ENCODE data around the gene SURF2.
"Not testable (repeated sequence)": the region's sequence is repeated elsewhere in the genome, so short reads cannot be mapped to it uniquely, and the experiment has no call there.

Gene SURF2

DNA sequence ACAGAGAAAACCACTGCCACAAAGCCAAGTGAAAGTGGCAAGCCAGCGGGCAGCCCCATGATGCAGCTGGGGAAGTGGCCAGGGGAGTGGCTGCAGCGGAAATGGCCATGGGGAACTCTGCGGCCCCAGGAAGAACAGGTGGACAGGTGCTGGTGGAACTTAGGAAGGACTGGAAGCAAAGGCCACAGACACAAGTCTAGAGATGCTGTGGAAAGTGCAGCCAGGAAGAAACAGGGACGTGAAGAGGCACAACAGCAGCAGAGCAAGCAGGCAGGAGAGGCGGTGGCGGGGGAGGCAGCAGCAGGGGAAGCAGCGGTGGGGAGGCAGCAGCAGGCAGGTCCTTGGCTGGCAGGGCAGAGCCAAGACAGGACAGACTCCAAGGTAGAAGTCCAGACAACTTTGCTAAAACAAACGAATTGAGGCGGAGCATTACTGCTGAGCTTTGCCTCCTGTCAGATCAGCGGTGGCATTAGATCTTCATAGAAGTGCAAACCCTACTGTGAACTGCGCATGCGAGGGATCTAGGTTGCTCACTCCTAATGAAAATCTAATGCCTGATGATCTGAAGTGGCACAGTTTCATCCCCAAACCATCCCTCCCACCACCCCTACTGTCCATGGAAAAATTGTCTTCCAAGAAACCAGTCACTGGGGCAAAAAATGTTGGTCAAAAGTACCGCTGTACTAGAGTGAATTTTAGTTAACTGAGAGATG is 32.2 kb upstream of the SURF2 start:
- Histone ChIP-seq H3K79me2 (ENCODE audit: insufficient read depth, low read depth) (no peaks in the 10 kb centered on the region), H3K4me2 (no peak overlapping the region), H3K4me1 (ENCODE audit: low read depth, poor library complexity, severe bottlenecking) (no peaks in the 10 kb centered on the region), H3K9ac (no peak overlapping the region), H3K27ac (no peak overlapping the region), H4K20me1 (ENCODE audit: insufficient read depth) (no peaks in the 10 kb centered on the region), H2AFZ (ENCODE audit: low read depth) (no peak overlapping the region), H3K36me3 (ENCODE audit: insufficient read depth) (no peaks in the 10 kb centered on the region), H3K4me3 (IDR thresholded peaks at IDR 0.05; ENCODE audit: insufficient read depth, low read depth, low read length) (no peak overlapping the region), H3K27me3 (ENCODE audit: insufficient read depth, low read depth) (peaks cover 57% of the 10 kb centered on the region)
- TF ChIP-seq CTCF (conservative IDR thresholded peaks at IDR 0.05; ENCODE audit: low read depth, low read length), result no peak

DNA sequence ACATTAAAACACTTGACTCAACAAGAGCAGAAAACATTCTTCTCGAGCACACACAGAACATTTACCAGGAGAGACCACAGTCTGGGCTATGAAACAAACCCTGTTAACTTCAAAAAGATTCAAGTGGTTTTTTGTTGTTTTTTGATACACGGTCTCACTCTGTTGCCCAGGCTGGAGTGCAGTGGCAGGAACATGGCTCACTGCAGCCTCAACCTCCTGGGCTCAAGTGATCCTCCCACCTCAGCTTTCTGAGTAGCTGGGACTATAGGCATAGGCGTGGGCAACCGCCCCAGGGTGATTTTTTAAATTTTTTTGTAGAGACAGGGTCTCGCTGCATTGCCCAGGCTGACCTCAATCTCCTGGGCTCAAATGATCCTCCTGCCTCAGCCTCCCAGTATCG is 29.3 kb upstream of the SURF2 start:
- H3K4me2 ChIP-seq; H3K4me1 ChIP-seq (ENCODE audit: low read depth, poor library complexity, severe bottlenecking); H3K27ac ChIP-seq; H4K20me1 ChIP-seq (ENCODE audit: insufficient read depth); H3K79me2 ChIP-seq (ENCODE audit: insufficient read depth, low read depth); H2AFZ ChIP-seq (ENCODE audit: low read depth); H3K36me3 ChIP-seq (ENCODE audit: insufficient read depth); H3K4me3 ChIP-seq (IDR thresholded peaks at IDR 0.05; ENCODE audit: insufficient read depth, low read depth, low read length); H3K9ac ChIP-seq: not testable (repeated sequence)
- peaks cover 44% of the 10 kb centered on the region for H3K27me3 ChIP-seq (ENCODE audit: insufficient read depth, low read depth)

- Histone ChIP-seq H3K36me3 (ENCODE audit: insufficient read depth) (no peaks in the 10 kb centered on the region), H3K27ac (no peak overlapping the region), H3K4me3 (IDR thresholded peaks at IDR 0.05; ENCODE audit: insufficient read depth, low read depth, low read length) (no peak overlapping the region), H3K9ac (no peak overlapping the region), H3K27me3 (ENCODE audit: insufficient read depth, low read depth) (peaks cover 37% of the 10 kb centered on the region), H3K4me2 (no peak overlapping the region), H4K20me1 (ENCODE audit: insufficient read depth) (no peaks in the 10 kb centered on the region), H3K4me1 (ENCODE audit: low read depth, poor library complexity, severe bottlenecking) (no peaks in the 10 kb centered on the region), H3K79me2 (ENCODE audit: insufficient read depth, low read depth) (no peaks in the 10 kb centered on the region), H2AFZ (ENCODE audit: low read depth) (no peak overlapping the region)
- no peak for TF ChIP-seq CTCF (conservative IDR thresholded peaks at IDR 0.05; ENCODE audit: low read depth, low read length)
These were observed 28.4 kb upstream of the SURF2 start for GRCh38 chr9:133327834-133328484.

DNA sequence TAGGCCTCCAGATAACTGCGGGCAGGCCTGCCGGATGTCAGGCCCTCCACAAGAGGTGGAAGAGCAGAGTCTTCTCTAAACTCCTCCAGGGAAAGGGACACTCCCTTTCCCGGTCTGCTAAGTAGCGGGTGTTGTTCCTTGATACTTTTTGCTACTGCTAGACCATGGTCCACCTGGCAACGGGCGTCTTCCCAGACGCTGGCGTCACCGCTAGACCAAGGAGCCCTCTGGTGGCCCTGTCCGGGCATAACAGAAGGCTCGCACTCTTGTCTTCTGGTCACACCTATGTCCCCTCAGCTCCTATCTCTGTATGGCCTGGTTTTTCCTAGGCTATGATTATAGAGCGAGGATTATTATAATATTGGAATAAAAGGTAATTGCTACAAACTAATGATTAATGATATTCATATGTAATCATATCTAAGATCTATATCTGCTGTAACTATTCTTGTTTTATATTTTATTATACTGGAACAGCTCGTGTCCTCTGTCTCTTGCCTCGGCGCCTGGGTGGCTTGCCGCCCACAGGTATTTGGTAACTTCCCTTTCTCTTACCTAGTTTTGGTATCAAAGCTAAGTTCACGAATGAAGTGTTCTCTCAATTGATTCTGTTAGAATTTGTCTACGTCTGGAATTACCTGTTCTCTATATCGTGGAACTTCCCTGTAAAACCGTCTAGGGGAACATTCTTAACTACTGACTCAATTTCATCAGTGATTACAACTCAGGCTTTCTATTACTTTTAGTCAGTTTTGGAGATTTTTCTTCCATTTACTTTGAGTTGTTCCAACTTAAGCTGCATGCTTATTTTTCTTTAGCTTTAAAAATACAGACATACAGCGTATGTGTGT is 26.8 kb upstream of the SURF2 start:
- not testable (repeated sequence) for H3K4me3 ChIP-seq (IDR thresholded peaks at IDR 0.05; ENCODE audit: insufficient read depth, low read depth, low read length); H3K4me2 ChIP-seq; H3K9ac ChIP-seq; H4K20me1 ChIP-seq (ENCODE audit: insufficient read depth); H3K27ac ChIP-seq; H2AFZ ChIP-seq (ENCODE audit: low read depth); H3K79me2 ChIP-seq (ENCODE audit: insufficient read depth, low read depth); H3K4me1 ChIP-seq (ENCODE audit: low read depth, poor library complexity, severe bottlenecking); H3K36me3 ChIP-seq (ENCODE audit: insufficient read depth)
- peaks cover 22% of the 10 kb centered on the region; the same call in 1 of the 2 replicates for H3K27me3 ChIP-seq (ENCODE audit: insufficient read depth, low read depth)

DNA sequence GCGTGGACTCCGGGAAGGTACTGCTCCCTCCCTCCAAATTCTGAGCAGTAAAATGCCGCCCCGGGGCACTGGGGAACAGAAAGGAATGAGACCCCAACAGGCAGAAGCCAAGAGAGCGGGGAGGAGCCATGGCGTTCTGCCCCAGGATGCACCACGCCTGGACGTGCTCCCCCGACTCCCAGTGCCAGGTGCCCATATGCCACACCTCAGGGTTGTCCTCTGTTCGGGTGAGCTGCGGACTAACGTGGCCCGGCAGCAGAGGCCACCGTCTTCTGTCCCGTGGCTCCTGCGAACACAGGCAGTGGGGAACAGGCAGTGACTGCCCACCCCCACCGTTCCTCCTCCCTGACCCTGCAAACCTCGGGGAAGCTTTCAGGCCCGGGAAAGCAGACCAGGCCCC is 25.1 kb upstream of the SURF2 start:
- H3K27me3 ChIP-seq (ENCODE audit: insufficient read depth, low read depth), result peaks cover 8% of the 10 kb centered on the region; the same call in 1 of the 2 replicates
- no peak overlapping the region for H3K27ac ChIP-seq
- peaks cover 9% of the 10 kb centered on the region; the same call in 1 of the 2 replicates for H3K79me2 ChIP-seq (ENCODE audit: insufficient read depth, low read depth)
- no peak overlapping the region for H2AFZ ChIP-seq (ENCODE audit: low read depth)
- no peak overlapping the region for H3K4me3 ChIP-seq (IDR thresholded peaks at IDR 0.05; ENCODE audit: insufficient read depth, low read depth, low read length)
- H3K36me3 ChIP-seq (ENCODE audit: insufficient read depth), result no peaks in the 10 kb centered on the region
- H3K4me2 ChIP-seq, result no peak overlapping the region
- H4K20me1 ChIP-seq (ENCODE audit: insufficient read depth), result no peaks in the 10 kb centered on the region
- H3K9ac ChIP-seq, result no peak overlapping the region
- TF ChIP-seq CTCF (conservative IDR thresholded peaks at IDR 0.05; ENCODE audit: low read depth, low read length), result no peak
- peaks cover 10% of the 10 kb centered on the region for H3K4me1 ChIP-seq (ENCODE audit: low read depth, poor library complexity, severe bottlenecking)
